K562 (cell line): Measurements from ENCODE around the gene PACRG. TPM values are rescaled to one million over a fixed set of nuclear protein-coding genes. Genes with fewer than 3 reads are reported as not detected.

Source experiments
- ASH1L ChIP-seq: fragments of 450-650 bp; IDR thresholded peaks from 2 replicates; pipeline ENCODE4 v1.6.1; 2018; ENCODE audit warnings: borderline replicate concordance, mild to moderate bottlenecking, low read depth; ENCODE audit not compliant: partially characterized antibody
- FOXJ2 ChIP-seq: fragments of 200-800 bp; sonication (Bioruptor generic); IDR thresholded peaks from 2 replicates; pipeline ENCODE4 v1.6.1; 2016; ENCODE audit warnings: missing genetic modification characterization, missing compliant biosample characterization
- MXI1 ChIP-seq: IDR thresholded peaks from 2 replicates; pipeline ENCODE4 v1.6.1; 2011; ENCODE audit warnings: low read depth, mild to moderate bottlenecking, improper control_type of control experiment, low read length
- RBM25 ChIP-seq: fragments of 200-400 bp; formaldehyde crosslinking; IDR thresholded peaks from 2 replicates; pipeline ENCODE4 v1.6.1; 2018; ENCODE audit warnings: low read length, low read depth, moderate library complexity; ENCODE audit not compliant: severe bottlenecking
- RHOXF2B ChIP-seq: fragments of 250-450 bp; sonication (Bioruptor Pico); conservative IDR thresholded peaks from 2 replicates; pipeline ENCODE4 v1.5.1; 2021
- STAT5A ChIP-seq: IDR thresholded peaks from 2 replicates; pipeline ENCODE4 v1.6.1; 2012; ENCODE audit warnings: low read length, inconsistent platforms, borderline replicate concordance
- ZNF217 ChIP-seq: sonication (generic); formaldehyde crosslinking; IDR thresholded peaks from 2 replicates; pipeline ENCODE4 v1.8.0; 2022; ENCODE audit warnings: mild to moderate bottlenecking, missing genetic modification reagents
- ZNF696 ChIP-seq: fragments of 250-450 bp; sonication (Bioruptor Pico); conservative IDR thresholded peaks from 2 replicates; pipeline ENCODE4 v1.4.0; 2020; ENCODE audit warnings: mild to moderate bottlenecking, moderate library complexity
- ZNF764 ChIP-seq: fragments of 250-450 bp; sonication (Bioruptor Pico); IDR thresholded peaks from 2 replicates; pipeline ENCODE4 v1.4.0; 2020; ENCODE audit warnings: low read depth, mild to moderate bottlenecking, moderate library complexity
- polyA plus RNA-seq, 8 experiments: library from polyadenylated mRNA; depleted of rRNA in 4 of 8; stranded (reverse) in 5 of 8; unstranded in 3 of 8; fragments of >200 nt; fragmentation: Nextera tagmentation in 2 of 8; fragmentation: Illumina TruSeq in 1 of 8; extraction: Ambion mirVana in 2 of 8; extraction: Trizol in 1 of 8; gene quantifications; 2 replicates each; pipeline versions ENCODE4 v1.2.1 to v1.2.3, GENCODE V29; 2011 to 2014; ENCODE audit warnings: inconsistent platforms in 1 of 8, missing spikeins in 1 of 8
- total RNA-seq, 7 experiments: library from RNA; depleted of rRNA in 6 of 7; stranded (reverse); fragments of >200 nt in 6 of 7; fragmentation: Illumina TruSeq in 2 of 7; extraction: Trizol in 2 of 7; gene quantifications; 2 replicates each; pipeline versions ENCODE4 v1.2.1 to v1.2.3, GENCODE V29; 2011 to 2021; ENCODE audit warnings: low replicate concordance in 1 of 7
- TF ChIP-seq, protein P1 (sequence below): fragments of 450-650 bp; formaldehyde crosslinking; IDR thresholded peaks from 2 replicates; pipeline ENCODE4 v1.4.0; 2020; ENCODE audit warnings: mild to moderate bottlenecking

Gene PACRG
- total and polyA plus RNA-seq, 9 of the 15 experiments (the other 6 are each of a cell fraction or from before 2014, with no cell fraction given): 0.04 TPM; not detected in 8

DNA sequence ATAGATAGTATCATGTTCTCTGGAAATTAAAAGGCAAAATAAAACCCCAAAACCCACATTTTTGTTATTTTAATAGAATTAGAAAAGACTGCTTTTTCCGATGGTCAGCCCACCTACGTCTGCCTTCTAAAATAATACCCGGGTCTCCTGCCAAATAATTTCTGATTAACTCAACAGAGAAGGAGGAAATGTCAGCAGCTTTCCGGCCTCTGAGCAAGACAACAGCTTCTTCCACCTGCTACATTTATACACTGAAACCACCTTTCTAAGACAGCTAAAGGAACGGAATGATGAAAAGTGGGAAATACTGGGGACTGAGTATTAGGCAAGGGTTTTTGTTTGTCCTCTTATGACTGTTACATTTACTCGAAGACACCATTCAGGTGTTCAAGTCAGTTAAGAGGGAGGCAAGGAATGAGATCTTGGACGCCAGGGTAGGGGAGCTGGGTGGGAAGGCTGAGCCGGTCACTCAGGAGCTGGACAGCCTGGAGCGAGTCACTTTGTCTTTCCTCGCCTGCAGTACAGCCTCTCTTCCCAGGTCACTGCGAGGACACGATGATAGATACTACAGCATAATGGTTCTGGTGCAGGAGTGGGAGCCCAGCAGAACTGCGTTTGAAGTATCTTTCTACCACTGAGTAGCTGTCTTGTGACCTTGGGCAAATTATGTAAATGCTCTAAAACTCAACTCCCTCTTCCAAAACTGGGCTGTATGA is 590.5 kb downstream of the PACRG start (continued):
- no peak for TF ChIP-seq ZNF764
- no peak for TF ChIP-seq RBM25
- no peak for TF ChIP-seq MXI1
- TF ChIP-seq, protein P1, sequence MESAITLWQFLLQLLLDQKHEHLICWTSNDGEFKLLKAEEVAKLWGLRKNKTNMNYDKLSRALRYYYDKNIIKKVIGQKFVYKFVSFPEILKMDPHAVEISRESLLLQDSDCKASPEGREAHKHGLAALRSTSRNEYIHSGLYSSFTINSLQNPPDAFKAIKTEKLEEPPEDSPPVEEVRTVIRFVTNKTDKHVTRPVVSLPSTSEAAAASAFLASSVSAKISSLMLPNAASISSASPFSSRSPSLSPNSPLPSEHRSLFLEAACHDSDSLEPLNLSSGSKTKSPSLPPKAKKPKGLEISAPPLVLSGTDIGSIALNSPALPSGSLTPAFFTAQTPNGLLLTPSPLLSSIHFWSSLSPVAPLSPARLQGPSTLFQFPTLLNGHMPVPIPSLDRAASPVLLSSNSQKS (CRISPR knock-in tag): no peak
- TF ChIP-seq ZNF696 (CRISPR knock-in tag): no peak
- TF ChIP-seq FOXJ2: no peak
- TF ChIP-seq RHOXF2B: no peak
- no peak for TF ChIP-seq ZNF217 (CRISPR knock-in tag)
- no peak for TF ChIP-seq ASH1L
- TF ChIP-seq STAT5A: no peak
